ENCODE data around the gene BTD.

BTD gene

DNA sequence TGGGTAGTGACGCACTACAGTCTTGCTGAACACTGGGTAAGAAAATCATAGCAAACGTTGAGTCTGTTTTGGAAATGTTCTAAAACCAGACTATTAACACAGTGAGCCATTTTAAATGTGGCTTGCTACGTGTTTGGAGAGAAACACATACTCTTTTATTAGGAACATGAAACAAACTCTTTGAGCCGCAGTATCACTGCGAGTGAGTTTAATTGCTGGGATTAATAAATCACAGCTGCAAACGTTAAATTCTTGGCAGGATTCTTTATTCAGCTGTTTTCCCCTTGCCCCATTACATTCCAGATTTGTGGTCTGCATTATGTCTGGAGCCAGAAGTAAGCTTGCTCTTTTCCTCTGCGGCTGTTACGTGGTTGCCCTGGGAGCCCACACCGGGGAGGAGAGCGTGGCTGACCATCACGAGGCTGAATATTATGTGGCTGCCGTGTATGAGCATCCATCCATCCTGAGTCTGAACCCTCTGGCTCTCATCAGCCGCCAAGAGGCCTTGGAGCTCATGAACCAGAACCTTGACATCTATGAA is 33.6 kb downstream of the BTD start:
- peak; percentile 97 for DNase-seq (ENCODE audit: low read depth)
- TF ChIP-seq, protein P1, sequence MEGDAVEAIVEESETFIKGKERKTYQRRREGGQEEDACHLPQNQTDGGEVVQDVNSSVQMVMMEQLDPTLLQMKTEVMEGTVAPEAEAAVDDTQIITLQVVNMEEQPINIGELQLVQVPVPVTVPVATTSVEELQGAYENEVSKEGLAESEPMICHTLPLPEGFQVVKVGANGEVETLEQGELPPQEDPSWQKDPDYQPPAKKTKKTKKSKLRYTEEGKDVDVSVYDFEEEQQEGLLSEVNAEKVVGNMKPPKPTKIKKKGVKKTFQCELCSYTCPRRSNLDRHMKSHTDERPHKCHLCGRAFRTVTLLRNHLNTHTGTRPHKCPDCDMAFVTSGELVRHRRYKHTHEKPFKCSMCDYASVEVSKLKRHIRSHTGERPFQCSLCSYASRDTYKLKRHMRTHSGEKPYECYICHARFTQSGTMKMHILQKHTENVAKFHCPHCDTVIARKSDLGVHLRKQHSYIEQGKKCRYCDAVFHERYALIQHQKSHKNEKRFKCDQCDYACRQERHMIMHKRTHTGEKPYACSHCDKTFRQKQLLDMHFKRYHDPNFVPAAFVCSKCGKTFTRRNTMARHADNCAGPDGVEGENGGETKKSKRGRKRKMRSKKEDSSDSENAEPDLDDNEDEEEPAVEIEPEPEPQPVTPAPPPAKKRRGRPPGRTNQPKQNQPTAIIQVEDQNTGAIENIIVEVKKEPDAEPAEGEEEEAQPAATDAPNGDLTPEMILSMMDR (conservative IDR thresholded peaks at IDR 0.05; ENCODE audit: low read length), result no peak
- peak overlapping the region; percentile 36 for H3K4me3 ChIP-seq (ENCODE audit: low read length)

DNA sequence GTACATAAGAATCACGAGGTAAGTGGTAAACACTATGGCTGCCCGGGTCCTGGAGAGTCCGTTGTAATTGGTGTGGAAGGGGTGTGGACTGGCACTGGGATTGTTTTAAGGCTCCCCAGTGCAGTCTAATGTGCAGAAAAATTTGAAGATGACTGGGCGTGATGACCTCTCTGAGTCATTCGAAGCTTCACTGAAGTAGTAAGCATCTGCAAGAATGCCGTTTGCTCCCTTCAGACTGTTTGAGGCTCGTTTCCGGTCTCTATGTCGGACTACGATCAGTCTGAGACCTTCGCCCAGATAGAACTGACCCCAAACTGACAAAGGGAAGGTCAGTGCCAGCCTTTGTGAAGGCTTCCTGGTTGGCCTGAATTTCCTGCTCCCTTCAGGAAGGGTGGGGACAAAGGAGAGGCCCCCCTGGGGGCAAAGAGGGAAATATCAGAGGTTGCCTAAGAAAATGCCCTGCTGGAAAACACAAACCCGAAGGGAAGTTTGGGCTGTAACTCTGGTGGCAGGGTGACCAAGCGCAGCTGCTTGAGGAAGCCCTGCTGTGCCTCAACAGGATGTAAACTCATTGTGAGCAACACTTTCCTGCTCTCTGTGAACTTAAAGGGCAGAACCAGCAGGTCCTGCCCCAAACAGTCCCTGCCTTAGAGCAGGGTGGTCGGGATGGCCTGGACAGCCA is 34.6 kb downstream of the BTD start:
- H3K4me3 ChIP-seq (ENCODE audit: low read length), result peak overlapping the region; percentile 36
- peak; percentile 96 for DNase-seq (ENCODE audit: low read depth)
- TF ChIP-seq, protein P1 (conservative IDR thresholded peaks at IDR 0.05; ENCODE audit: low read length), result no peak; the same call in 1 of the 2 replicates

DNA sequence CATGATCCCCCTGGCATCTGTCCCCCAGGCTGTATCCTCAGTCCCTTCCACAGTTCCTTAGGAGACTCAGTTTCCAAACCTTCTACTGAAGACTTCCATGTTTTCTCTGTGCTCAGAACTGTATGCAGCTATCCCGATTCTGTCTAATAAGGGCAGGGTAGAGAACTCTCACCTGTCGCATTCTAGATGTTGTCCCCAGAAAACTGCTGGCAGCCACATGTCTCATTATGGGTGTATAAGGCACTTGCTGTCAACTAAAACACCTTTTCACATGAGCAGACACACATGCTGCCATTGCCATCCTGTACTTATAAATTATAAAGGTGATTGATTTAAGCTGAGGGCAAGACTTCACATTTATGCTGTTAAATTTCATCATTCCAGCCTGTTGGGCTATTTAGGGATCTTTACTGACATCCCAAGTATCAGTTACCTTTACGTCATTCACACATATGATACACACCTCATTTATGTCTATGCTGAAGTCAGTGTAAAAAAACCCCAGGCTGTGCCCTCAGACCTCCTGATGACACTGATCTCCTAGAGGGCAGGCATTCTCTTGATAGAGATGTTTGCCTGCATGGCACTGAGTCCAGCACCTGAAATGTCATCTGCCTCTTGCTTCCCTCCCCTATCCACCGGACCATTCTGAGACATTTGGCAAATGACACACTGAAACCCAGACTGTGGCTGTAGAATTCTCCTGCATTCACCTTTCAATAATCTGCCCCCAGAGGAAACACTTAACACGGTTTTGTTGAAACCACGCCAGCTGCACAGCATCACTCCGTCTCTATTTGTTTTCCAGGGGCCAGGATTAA is 35.8 kb downstream of the BTD start:
- H3K4me3 ChIP-seq (ENCODE audit: low read length), result no peak overlapping the region
- DNase-seq (ENCODE audit: low read depth), result no peak
- TF ChIP-seq, protein P1 (conservative IDR thresholded peaks at IDR 0.05; ENCODE audit: low read length), result no peak

DNA sequence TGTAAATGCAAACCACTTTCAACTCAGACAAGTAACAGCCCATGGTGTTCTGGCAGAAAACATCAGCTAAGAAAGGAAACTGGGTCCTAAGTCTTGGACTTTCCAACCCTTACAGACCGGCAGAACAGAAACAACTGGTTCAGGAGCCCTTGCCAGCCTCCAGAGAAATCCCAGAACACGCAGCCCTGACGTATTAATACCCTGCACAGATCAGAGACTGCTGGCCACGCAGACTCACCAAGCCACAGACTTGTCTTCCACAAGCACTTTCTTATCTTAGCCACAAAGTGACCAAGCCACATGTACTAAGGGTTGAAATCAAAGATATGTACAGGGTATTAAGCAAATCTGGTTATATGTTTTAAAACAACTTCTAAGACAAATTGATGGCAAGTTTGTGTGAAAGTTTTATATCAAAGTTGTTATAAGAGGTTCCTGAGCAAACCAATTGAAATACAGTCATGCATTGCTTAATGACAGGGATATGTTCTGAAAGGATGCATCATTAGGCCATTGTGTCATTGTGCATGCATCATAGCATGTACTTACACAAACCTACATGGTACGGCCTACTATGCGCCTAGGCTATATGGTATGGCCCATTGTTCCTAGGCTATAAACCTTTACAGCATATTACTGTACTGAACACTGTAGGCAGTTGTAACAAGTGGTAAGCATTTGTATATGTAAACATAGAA is 36.8 kb downstream of the BTD start:
- TF ChIP-seq, protein P1 (conservative IDR thresholded peaks at IDR 0.05; ENCODE audit: low read length), result no peak
- peak; percentile 48 for DNase-seq (ENCODE audit: low read depth)

DNA sequence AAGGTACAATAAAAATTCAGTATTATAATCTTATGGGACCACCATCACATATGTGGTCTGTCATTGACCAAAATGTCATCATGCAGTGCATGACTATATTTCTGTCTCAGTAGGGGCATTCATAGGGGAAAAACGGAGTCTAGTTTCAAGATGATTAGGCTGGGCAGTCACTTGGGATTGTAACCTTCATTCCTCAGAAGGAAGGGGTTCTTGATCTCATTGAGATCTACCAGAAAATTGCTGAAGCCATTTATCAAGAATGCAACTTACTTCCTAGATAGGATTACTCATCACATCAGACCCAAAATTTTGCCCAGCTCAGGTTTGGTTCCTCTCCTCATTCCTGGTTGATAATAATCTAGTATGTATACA is 37.3 kb downstream of the BTD start:
- H3K4me3 ChIP-seq (ENCODE audit: low read length), result no peak overlapping the region
- no peak for DNase-seq (ENCODE audit: low read depth)
- TF ChIP-seq, protein P1 (conservative IDR thresholded peaks at IDR 0.05; ENCODE audit: low read length), result no peak

More for the DNA sequence above, 36.8 kb downstream of the BTD start:
- H3K4me3 ChIP-seq (ENCODE audit: low read length), result no peak overlapping the region

DNA sequence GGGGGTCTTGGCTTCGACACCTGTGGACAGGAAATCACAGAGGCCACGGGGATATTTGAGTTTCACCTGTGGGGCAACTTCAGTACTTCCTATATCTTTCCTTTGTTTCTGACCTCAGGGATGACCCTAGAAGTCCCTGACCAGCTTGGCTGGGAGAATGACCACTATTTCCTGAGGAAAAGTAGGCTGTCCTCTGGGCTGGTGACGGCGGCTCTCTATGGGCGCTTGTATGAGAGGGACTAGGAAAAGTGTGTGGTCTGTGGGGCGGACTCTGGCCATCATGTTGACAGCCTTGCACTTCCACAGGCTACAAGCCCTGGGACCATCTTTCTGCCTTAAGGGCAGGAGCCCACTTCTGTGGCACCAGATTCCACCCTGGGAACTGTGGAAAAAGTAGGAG is 43.7 kb downstream of the BTD start:
- H3K4me3 ChIP-seq (ENCODE audit: low read length), result no peak overlapping the region

More for the DNA sequence above, 43.7 kb downstream of the BTD start:
- DNase-seq (ENCODE audit: low read depth), result no peak
- TF ChIP-seq, protein P1 (conservative IDR thresholded peaks at IDR 0.05; ENCODE audit: low read length), result no peak

Measured in AG10803 (cell line).